PC-3 (cell line): ENCODE measurements around the gene ST3GAL3. TPM values are rescaled to one million over a fixed set of nuclear protein-coding genes. Genes with fewer than 3 reads are reported as not detected.

Experiments
- ATAC-seq: fragments of 200-7000 bp; cut with Tn5 transposase; 2 replicates; pipeline ENCODE4 v1.9.1; 2020; ENCODE audit warnings: mild to moderate bottlenecking, moderate library complexity
- BruUV-seq: library from RNA; stranded (reverse); fragments of 400-500 nt; replicated peaks from 2 replicates; lab custom pipeline; 2021; lab: Mats Ljungman, UMichigan
- CTCF ChIA-PET: fragments of 300-600 bp; sonication (Branson Sonifier 250); formaldehyde crosslinking; loops from one replicate; lab custom pipeline; 2022; ENCODE audit warnings: antibody characterized with exemption; lab: Charles Lee
- POLR2A ChIA-PET: fragments of 300-600 bp; sonication (Branson Sonifier 250); formaldehyde crosslinking; loops from one replicate; lab custom pipeline; 2022; ENCODE audit warnings: antibody characterized with exemption; ENCODE audit not compliant: unreplicated experiment; lab: Charles Lee
- DNase-seq: peaks from one replicate; pipeline ENCODE4 v3.0.0-alpha.2; 2015
- H2AFZ ChIP-seq: fragments of 300-600 bp; sonication (generic); 2 replicates; pipeline ENCODE4 v1.6.0; 2016; ENCODE audit warnings: antibody characterized with exemption, low read length
- H3F3A ChIP-seq: fragments of 300-600 bp; sonication (generic); one replicate; pipeline ENCODE4 v1.6.0; 2017; ENCODE audit warnings: antibody characterized with exemption, low read length, control low read depth, mild to moderate bottlenecking; ENCODE audit not compliant: unreplicated experiment
- H3K27ac ChIP-seq: fragments of 300-600 bp; sonication (generic); 2 replicates; pipeline ENCODE4 v1.5.1; 2016; ENCODE audit warnings: mild to moderate bottlenecking, low read length
- H3K27me3 ChIP-seq: fragments of 300-600 bp; sonication (generic); 2 replicates; pipeline ENCODE4 v1.6.1; 2016; ENCODE audit warnings: low read length, mixed read lengths
- H3K36me3 ChIP-seq: fragments of 300-600 bp; sonication (generic); 2 replicates; pipeline ENCODE4 v1.6.1; 2016; ENCODE audit warnings: low read depth, mixed run types, low read length, mixed read lengths
- H3K4me1 ChIP-seq: fragments of 300-600 bp; sonication (generic); 2 replicates; pipeline ENCODE4 v1.5.1; 2016; ENCODE audit warnings: low read length; ENCODE audit not compliant: insufficient read depth
- H3K4me2 ChIP-seq: fragments of 300-600 bp; sonication (generic); 2 replicates; pipeline ENCODE4 v1.6.0; 2016; ENCODE audit warnings: low read length
- H3K4me3 ChIP-seq: fragments of 300-600 bp; sonication (generic); 2 replicates; pipeline ENCODE4 v1.5.1; 2016; ENCODE audit warnings: mild to moderate bottlenecking, low read length, mixed read lengths
- H3K79me2 ChIP-seq: fragments of 300-600 bp; sonication (generic); 2 replicates; pipeline ENCODE4 v1.6.1; 2017; ENCODE audit warnings: low read length, mixed read lengths
- H3K9ac ChIP-seq: fragments of 300-600 bp; sonication (generic); 2 replicates; pipeline ENCODE4 v1.6.0; 2016; ENCODE audit warnings: mild to moderate bottlenecking, low read length
- H3K9me2 ChIP-seq: fragments of 300-600 bp; sonication (generic); replicated peaks from 2 replicates; pipeline ENCODE4 v1.6.1; 2016; ENCODE audit warnings: mixed run types, low read length, mixed read lengths
- H3K9me3 ChIP-seq: fragments of 300-600 bp; sonication (generic); 2 replicates; pipeline ENCODE4 v1.6.1; 2016; ENCODE audit warnings: low read length, mixed read lengths
- H4K20me1 ChIP-seq: fragments of 300-600 bp; sonication (generic); 2 replicates; pipeline ENCODE4 v1.6.1; 2016; ENCODE audit warnings: low read length, mixed read lengths
- CTCF ChIP-seq: fragments of 300-600 bp; sonication (generic); conservative IDR thresholded peaks from 2 replicates; pipeline ENCODE4 v1.5.1; 2017; ENCODE audit warnings: antibody characterized with exemption, low read depth, mild to moderate bottlenecking, low read length
- EZH2 ChIP-seq: fragments of 300-600 bp; sonication (generic); IDR thresholded peaks from one replicate; pipeline ENCODE4 v1.6.1; 2017; ENCODE audit warnings: antibody characterized with exemption, mild to moderate bottlenecking, low read length; ENCODE audit not compliant: unreplicated experiment
- EZH2phosphoT487 ChIP-seq: fragments of 300-600 bp; sonication (generic); IDR thresholded peaks from 2 replicates; pipeline ENCODE4 v1.6.1; 2018; ENCODE audit warnings: mild to moderate bottlenecking, antibody characterized with exemption, low read length, borderline replicate concordance
- intact Hi-C: fragments of 100-400 bp; cut with micrococcal nuclease; formaldehyde crosslinking; loops from 2 replicates; pipeline ENCODE4 v1.9.0; 2023
- total RNA-seq: library from RNA; depleted of rRNA; stranded (reverse); fragments of >200 nt; gene quantifications from 2 replicates; pipeline ENCODE4 v1.2.3, GENCODE V29; 2014

The ST3GAL3 gene
- total RNA-seq, 1 experiment from 2014 or later = 9.0 TPM

GRCh38 chr1:43878440-43878839, 171.1 kb downstream of the ST3GAL3 start:
- intact Hi-C loops = loop anchor here (5.0 kb wide), 1 partner anchor 41 kb away; no protein-coding TSS in a partner anchor
- Histone ChIP-seq H3K36me3 (no peaks in the 10 kb centered on the region), H3K9me2 (no peaks in the 10 kb centered on the region), H3K9ac (no peak overlapping the region), H3F3A (no peaks in the 10 kb centered on the region), H3K4me1 (peaks cover 27% of the 10 kb centered on the region), H4K20me1 (no peaks in the 10 kb centered on the region), H3K27me3 (no peaks in the 10 kb centered on the region), H3K4me3 (no peak overlapping the region), H2AFZ (no peak overlapping the region), H3K79me2 (no peaks in the 10 kb centered on the region), H3K4me2 (no peak overlapping the region; the same call in 1 of the 2 replicates), H3K9me3 (no peaks in the 10 kb centered on the region), H3K27ac (peak overlapping the region; percentile 64; the same call in 1 of the 2 replicates)
- ChIA-PET CTCF (interaction anchor here (0.8 kb wide), 1 partner anchor 115 kb away, joined by 5 read pairs; no protein-coding TSS in a partner anchor), POLR2A (interaction anchor here (0.6 kb wide), 1 partner anchor 67 kb away, joined by 3 read pairs; no protein-coding TSS in a partner anchor)
- DNase-seq (no peak), ATAC-seq (no peak)
- BruUV-seq = no TSS peak
- TF ChIP-seq EZH2phosphoT487 = no peak
- TF ChIP-seq CTCF = no peak
- no peak for TF ChIP-seq EZH2

DNA sequence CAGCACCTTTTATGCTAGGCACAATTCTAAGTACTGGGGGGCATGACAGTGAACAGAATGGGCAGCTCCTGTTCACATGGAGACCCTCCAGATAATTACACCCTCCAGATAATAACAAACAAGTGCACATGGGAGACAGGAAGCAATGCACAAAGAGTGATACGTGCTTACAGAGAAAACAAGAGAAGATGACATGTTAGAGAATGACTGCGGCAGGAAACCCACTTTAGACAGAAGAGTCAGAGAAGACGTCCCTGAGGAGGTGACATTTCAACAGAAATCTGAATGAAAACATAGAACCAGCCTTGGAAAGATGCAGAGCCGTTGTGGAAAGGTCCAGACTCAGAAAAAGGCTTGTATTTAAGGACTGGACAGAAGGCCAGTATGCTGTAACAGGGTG, 171.5 kb downstream of the ST3GAL3 start:
- peak overlapping the region; percentile 41 for H3K4me2 ChIP-seq
- peaks cover 27% of the 10 kb centered on the region for H3K4me1 ChIP-seq
- POLR2A ChIA-PET = interaction anchor here (0.6 kb wide), 1 partner anchor 68 kb away, joined by 3 read pairs; no protein-coding TSS in a partner anchor
- H3K9me3 ChIP-seq = no peaks in the 10 kb centered on the region
- no peaks in the 10 kb centered on the region for H3K27me3 ChIP-seq
- no peaks in the 10 kb centered on the region for H3K36me3 ChIP-seq
- intact Hi-C loops = loop anchor here (5.0 kb wide), 1 partner anchor 42 kb away; no protein-coding TSS in a partner anchor
- H3K9ac ChIP-seq = no peak overlapping the region
- H2AFZ ChIP-seq = no peak overlapping the region
- ATAC-seq = no peak
- H3F3A ChIP-seq = no peaks in the 10 kb centered on the region
- H3K4me3 ChIP-seq = no peak overlapping the region
- H3K9me2 ChIP-seq = no peaks in the 10 kb centered on the region
- peak overlapping the region; percentile 64 for H3K27ac ChIP-seq
- H3K79me2 ChIP-seq = no peaks in the 10 kb centered on the region
- TF ChIP-seq EZH2 (no peak), EZH2phosphoT487 (no peak), CTCF (no peak)
- CTCF ChIA-PET = interaction anchor here (0.8 kb wide), 1 partner anchor 116 kb away, joined by 5 read pairs; no protein-coding TSS in a partner anchor
- no TSS peak for BruUV-seq
- no peak for DNase-seq
- H4K20me1 ChIP-seq = no peaks in the 10 kb centered on the region

GRCh38 chr1:43879414-43879813, 172.1 kb downstream of the ST3GAL3 start:
- H3K4me3 ChIP-seq = no peak overlapping the region
- intact Hi-C loops = loop anchor here (5.0 kb wide), 1 partner anchor 42 kb away; no protein-coding TSS in a partner anchor
- ChIA-PET CTCF (interaction anchor here (0.8 kb wide), 1 partner anchor 116 kb away, joined by 5 read pairs; no protein-coding TSS in a partner anchor), POLR2A (no interaction called here)
- no peaks in the 10 kb centered on the region for H4K20me1 ChIP-seq
- H3K4me1 ChIP-seq = peaks cover 27% of the 10 kb centered on the region
- H3K27me3 ChIP-seq = no peaks in the 10 kb centered on the region
- DNase-seq = peak; percentile 92
- H3K9me2 ChIP-seq = 0 out of 2 replicates have a peak, but pooled peaks cover 4% of the 10 kb centered on the region
- TF ChIP-seq CTCF = no peak
- ATAC-seq = peak; percentile 83
- BruUV-seq = no TSS peak
- H3K79me2 ChIP-seq = no peaks in the 10 kb centered on the region
- H3K9ac ChIP-seq = no peak overlapping the region
- no peaks in the 10 kb centered on the region for H3F3A ChIP-seq
- H3K27ac ChIP-seq = peak overlapping the region; percentile 75
- no peaks in the 10 kb centered on the region for H3K36me3 ChIP-seq
- peak overlapping the region; percentile 41 for H3K4me2 ChIP-seq
- H2AFZ ChIP-seq = no peak overlapping the region
- H3K9me3 ChIP-seq = no peaks in the 10 kb centered on the region
